A549 (cell line): ENCODE data around the gene CKLF. TPM values are rescaled to one million over a fixed set of nuclear protein-coding genes. Genes with fewer than 3 reads are reported as not detected.
A peak's percentile ranks its signal among the peaks of the same experiment; 100 is the strongest.

ENCODE experiments used
- ATAC-seq, 2 experiments: fragments of 200-7000 bp in 1 of 2; fragments of >200 bp in 1 of 2; cut with Nextera tagmentation in 1 of 2; cut with Tn5 transposase in 1 of 2; 3 replicates each; pipeline versions ENCODE4 v1.8.0 to v1.9.1; 2018 to 2020; ENCODE audit warnings: mild to moderate bottlenecking in 1 of 2, moderate library complexity in 1 of 2
- CTCF ChIA-PET: fragments of 300-600 bp; sonication (Branson Sonifier 250); formaldehyde crosslinking; extraction: SDS; loops from one replicate; lab custom pipeline; 2021; ENCODE audit warnings: antibody characterized with exemption, inconsistent platforms; lab: Yijun Ruan, JAX
- POLR2A ChIA-PET: fragments of 350-600 bp; formaldehyde crosslinking; extraction: SDS; loops from one replicate; lab custom pipeline; 2021; ENCODE audit warnings: antibody characterized with exemption, inconsistent platforms; lab: Yijun Ruan, JAX
- DNase-seq, 2 experiments: peaks; one replicate each; pipeline versions ENCODE4 v3.0.0 to v3.0.0-alpha.2; 2011 to 2016; ENCODE audit warnings: low read depth in 1 of 2, low spot score in 1 of 2
- FAIRE-seq: peaks from 2 replicates; lab custom pipeline; 2011; peaks lifted over from hg19 to GRCh38; lab: Jason Lieb, UNC
- H3K27ac ChIP-seq, 2 experiments: fragments of >200 bp; sonication (Bioruptor Twin); formaldehyde crosslinking; 3 replicates each; pipeline ENCODE4 v1.5.1; 2016 to 2017
- H3K4me1 ChIP-seq: fragments of >200 bp; sonication (Bioruptor Twin); formaldehyde crosslinking; 3 replicates; pipeline ENCODE4 v1.6.1; 2016
- H3K4me2 ChIP-seq: fragments of >200 bp; sonication (Bioruptor Twin); formaldehyde crosslinking; 3 replicates; pipeline ENCODE4 v1.6.1; 2016
- H3K4me3 ChIP-seq: fragments of >200 bp; sonication (Bioruptor Twin); formaldehyde crosslinking; 3 replicates; pipeline ENCODE4 v1.5.1; 2016
- H3K9me3 ChIP-seq: fragments of >200 bp; sonication (Bioruptor Twin); formaldehyde crosslinking; 3 replicates; pipeline ENCODE4 v1.6.1; 2016
- BHLHE40 ChIP-seq: IDR thresholded peaks from 2 replicates; pipeline ENCODE4 v1.6.1; 2012; ENCODE audit warnings: low read depth, low read length, inconsistent platforms
- CHD4 ChIP-seq: fragments of 200-600 bp; sonication (generic); IDR thresholded peaks from 2 replicates; pipeline ENCODE4 v1.6.1; 2016; ENCODE audit warnings: antibody characterized with exemption, mild to moderate bottlenecking, borderline replicate concordance
- FOSL2 ChIP-seq, 2 experiments: fragments of 450-650 bp in 1 of 2; fragments of >200 bp in 1 of 2; sonication (Bioruptor Twin) in 1 of 2; formaldehyde crosslinking; IDR thresholded peaks; 2 replicates each; pipeline versions ENCODE4 v1.5.0 to v1.6.1; 2016 to 2020; ENCODE audit warnings: mild to moderate bottlenecking in 1 of 2, moderate library complexity in 1 of 2
- HOXB13 ChIP-seq: fragments of 250-450 bp; sonication (Bioruptor Pico); IDR thresholded peaks from 2 replicates; pipeline ENCODE4 v1.5.0; 2020; ENCODE audit warnings: low read depth, mild to moderate bottlenecking, moderate library complexity
- HOXB5 ChIP-seq: fragments of 250-450 bp; sonication (Bioruptor Pico); IDR thresholded peaks from 2 replicates; pipeline ENCODE4 v1.5.0; 2020; ENCODE audit warnings: mild to moderate bottlenecking, moderate library complexity
- JUN ChIP-seq, 2 experiments: fragments of >200 bp; sonication (Bioruptor Twin); formaldehyde crosslinking; IDR thresholded peaks; 2 replicates in 1 of 2; 3 replicates in 1 of 2; pipeline ENCODE4 v1.6.1; 2016 to 2017
- JUNB ChIP-seq: fragments of >200 bp; sonication (Bioruptor Twin); formaldehyde crosslinking; IDR thresholded peaks from 2 replicates; pipeline ENCODE4 v1.6.1; 2016
- KDM1A ChIP-seq: fragments of 200-600 bp; sonication (generic); IDR thresholded peaks from 2 replicates; pipeline ENCODE4 v1.6.1; 2016; ENCODE audit warnings: low read depth, mild to moderate bottlenecking
- NFE2L2 ChIP-seq: fragments of 150-350 bp; conservative IDR thresholded peaks from 2 replicates; pipeline ENCODE4 v1.6.1; 2014; ENCODE audit warnings: low read length
- NPAS2 ChIP-seq: fragments of 250-450 bp; sonication (Bioruptor Pico); IDR thresholded peaks from 2 replicates; pipeline ENCODE4 v1.8.0; 2022; ENCODE audit warnings: mild to moderate bottlenecking, moderate library complexity, borderline replicate concordance
- NR3C1 ChIP-seq: fragments of >200 bp; sonication (Bioruptor Twin); formaldehyde crosslinking; IDR thresholded peaks from 3 replicates; pipeline ENCODE4 v1.6.1; 2017
- PHF8 ChIP-seq: fragments of 200-600 bp; sonication (generic); IDR thresholded peaks from 2 replicates; pipeline ENCODE4 v1.6.1; 2016; ENCODE audit warnings: low read depth, mild to moderate bottlenecking, antibody characterized with exemption, moderate library complexity, borderline replicate concordance
- RAD21 ChIP-seq, 2 experiments: fragments of >200 bp in 1 of 2; sonication (Bioruptor Twin) in 1 of 2; formaldehyde crosslinking in 1 of 2; IDR thresholded peaks in 1 of 2; conservative IDR thresholded peaks in 1 of 2; 2 replicates in 1 of 2; 3 replicates in 1 of 2; pipeline ENCODE4 v1.6.1; 2012 to 2018; ENCODE audit warnings: inconsistent platforms in 1 of 2
- SMC3 ChIP-seq: fragments of >200 bp; sonication (Bioruptor Twin); formaldehyde crosslinking; IDR thresholded peaks from 3 replicates; pipeline ENCODE4 v1.6.1; 2018; ENCODE audit warnings: inconsistent platforms
- TP53 ChIP-seq: fragments of 250-450 bp; sonication (Bioruptor Pico); IDR thresholded peaks from 2 replicates; pipeline ENCODE4 v1.5.0; 2021; ENCODE audit warnings: mild to moderate bottlenecking, moderate library complexity
- ZC3H11A ChIP-seq: fragments of 450-650 bp; IDR thresholded peaks from 2 replicates; pipeline ENCODE4 v1.6.1; 2014; ENCODE audit warnings: antibody characterized with exemption, mild to moderate bottlenecking
- ZNF302 ChIP-seq: fragments of 250-450 bp; sonication (Bioruptor Pico); IDR thresholded peaks from 2 replicates; pipeline ENCODE4 v1.9.0; 2021; ENCODE audit warnings: inconsistent platforms, mild to moderate bottlenecking, moderate library complexity
- ZSCAN20 ChIP-seq: fragments of 250-450 bp; sonication (Bioruptor Pico); IDR thresholded peaks from 2 replicates; pipeline ENCODE4 v1.8.0; 2022; ENCODE audit warnings: mild to moderate bottlenecking, moderate library complexity
- WGBS: methylation state at CpG from one replicate; pipeline ENCODE4 v1.1.6; 2017; ENCODE audit errors: missing lambda C conversion rate; 5-methylcytosine and 5-hydroxymethylcytosine counted together
- polyA plus RNA-seq, 4 experiments: library from polyadenylated mRNA; depleted of rRNA in 3 of 4; stranded (reverse); fragments of >200 nt; fragmentation: RNase III in 1 of 4; extraction: RNeasy Plus Mini Kit Qiagen cat#74134 plus additional on column Dnase treatment in 1 of 4; gene quantifications; 2 replicates in 3 of 4; 3 replicates in 1 of 4; pipeline ENCODE4 v1.2.3, GENCODE V29; 2011 to 2017
- TF ChIP-seq, protein P1 (sequence below): IDR thresholded peaks from 2 replicates; pipeline ENCODE4 v1.6.1; 2012
- TF ChIP-seq, protein P2 (sequence below): IDR thresholded peaks from 2 replicates; pipeline ENCODE4 v1.6.1; 2012
- TF ChIP-seq, protein P3 (sequence below): fragments of 250-450 bp; sonication (Bioruptor Pico); IDR thresholded peaks from 2 replicates; pipeline ENCODE4 v1.5.0; 2020; ENCODE audit warnings: low read depth, mild to moderate bottlenecking, moderate library complexity
- TF ChIP-seq, protein P4 (sequence below): fragments of 150-350 bp; IDR thresholded peaks from 2 replicates; pipeline ENCODE4 v1.6.1; 2014; ENCODE audit warnings: low read depth, mild to moderate bottlenecking, low read length
- TF ChIP-seq, protein P5 (sequence below): IDR thresholded peaks from 2 replicates; pipeline ENCODE4 v1.6.1; 2012; ENCODE audit warnings: low read depth, borderline replicate concordance
- TF ChIP-seq, protein P6 (sequence below): fragments of 450-650 bp; IDR thresholded peaks from 2 replicates; pipeline ENCODE4 v1.6.1; 2014; ENCODE audit warnings: antibody characterized with exemption
- TF ChIP-seq, protein P7 (sequence below): fragments of >200 bp; sonication (Bioruptor Twin); formaldehyde crosslinking; IDR thresholded peaks from 2 replicates; pipeline ENCODE4 v1.6.1; 2016

CKLF gene
- polyA plus RNA-seq, 2 of the 4 experiments (the other 2 are of a cell fraction): 85.1 to 87.0 TPM

DNA sequence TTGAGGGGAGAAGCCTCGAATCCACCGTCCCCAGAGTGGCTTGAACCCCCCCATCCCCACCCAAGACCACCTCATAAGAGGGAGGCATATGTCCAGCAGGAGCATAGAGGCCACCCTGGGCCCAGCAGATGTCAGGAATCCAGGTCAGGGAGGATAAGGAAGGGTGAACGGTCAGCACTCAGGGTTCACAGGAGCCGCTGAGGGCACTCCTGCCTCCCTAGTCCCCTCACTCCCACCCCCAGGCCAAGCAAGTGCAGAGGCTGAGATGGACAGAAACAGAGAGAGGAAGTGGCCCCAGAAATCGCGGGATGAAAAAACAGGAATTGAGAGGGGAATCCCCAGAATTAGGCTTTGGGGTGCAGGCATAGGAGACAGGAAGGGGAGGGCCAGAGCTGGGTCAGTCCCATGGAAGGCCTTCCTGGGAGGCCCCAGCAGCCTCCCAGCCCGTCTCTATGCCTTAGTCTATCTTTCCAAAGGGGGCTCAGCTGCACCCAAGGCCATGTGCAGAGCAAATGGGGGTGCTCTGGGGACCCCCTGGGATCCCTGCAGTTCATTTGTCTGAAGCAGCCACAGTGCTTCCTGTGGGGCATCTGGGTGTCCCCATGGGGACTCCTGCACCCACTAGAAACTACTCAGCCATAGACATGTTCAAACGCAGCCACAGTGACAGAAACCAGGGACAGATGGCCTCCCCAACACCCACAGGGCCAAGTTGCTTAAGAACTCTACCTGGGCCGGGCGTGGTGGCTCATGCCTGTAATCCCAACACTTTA lies 53.8 kb downstream of the CKLF start:
- ChIA-PET CTCF (interaction anchor here (0.5 to 6.4 kb wide), 10 partner anchors 9 to 267 kb away, joined by 3 to 60 read pairs (median 26); partner anchors contain the start of gene CMTM1), POLR2A (no interaction called here)
- H3K4me1 ChIP-seq: peaks cover 32% of the 10 kb centered on the region
- H3K27ac ChIP-seq: peak overlapping the region; percentile 99
- 65% methylated on average over 10 of the region's 10 CpGs for WGBS
- H3K4me2 ChIP-seq: peak overlapping the region; percentile 80
- peak overlapping the region; percentile 86 for H3K4me3 ChIP-seq
- no peak for TF ChIP-seq NPAS2 (CRISPR knock-in tag)
- no peak for TF ChIP-seq KDM1A
- TF ChIP-seq TP53 (CRISPR knock-in tag): no peak
- TF ChIP-seq ZNF302 (CRISPR knock-in tag): no peak
- TF ChIP-seq, protein P1, sequence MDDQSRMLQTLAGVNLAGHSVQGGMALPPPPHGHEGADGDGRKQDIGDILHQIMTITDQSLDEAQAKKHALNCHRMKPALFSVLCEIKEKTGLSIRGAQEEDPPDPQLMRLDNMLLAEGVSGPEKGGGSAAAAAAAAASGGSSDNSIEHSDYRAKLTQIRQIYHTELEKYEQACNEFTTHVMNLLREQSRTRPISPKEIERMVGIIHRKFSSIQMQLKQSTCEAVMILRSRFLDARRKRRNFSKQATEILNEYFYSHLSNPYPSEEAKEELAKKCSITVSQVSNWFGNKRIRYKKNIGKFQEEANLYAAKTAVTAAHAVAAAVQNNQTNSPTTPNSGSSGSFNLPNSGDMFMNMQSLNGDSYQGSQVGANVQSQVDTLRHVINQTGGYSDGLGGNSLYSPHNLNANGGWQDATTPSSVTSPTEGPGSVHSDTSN: no peak
- TF ChIP-seq, protein P2, sequence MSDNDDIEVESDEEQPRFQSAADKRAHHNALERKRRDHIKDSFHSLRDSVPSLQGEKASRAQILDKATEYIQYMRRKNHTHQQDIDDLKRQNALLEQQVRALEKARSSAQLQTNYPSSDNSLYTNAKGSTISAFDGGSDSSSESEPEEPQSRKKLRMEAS: no peak
- TF ChIP-seq, protein P3, sequence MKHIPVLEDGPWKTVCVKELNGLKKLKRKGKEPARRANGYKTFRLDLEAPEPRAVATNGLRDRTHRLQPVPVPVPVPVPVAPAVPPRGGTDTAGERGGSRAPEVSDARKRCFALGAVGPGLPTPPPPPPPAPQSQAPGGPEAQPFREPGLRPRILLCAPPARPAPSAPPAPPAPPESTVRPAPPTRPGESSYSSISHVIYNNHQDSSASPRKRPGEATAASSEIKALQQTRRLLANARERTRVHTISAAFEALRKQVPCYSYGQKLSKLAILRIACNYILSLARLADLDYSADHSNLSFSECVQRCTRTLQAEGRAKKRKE (CRISPR knock-in tag): no peak
- no peak for TF ChIP-seq NFE2L2
- no peak for TF ChIP-seq NR3C1
- no peak for TF ChIP-seq BHLHE40
- TF ChIP-seq ZC3H11A: no peak
- no peak for TF ChIP-seq CHD4
- no peak for TF ChIP-seq JUN (IDR thresholded peaks at IDR 0.05)
- no peak for TF ChIP-seq HOXB5 (CRISPR knock-in tag)
- TF ChIP-seq HOXB13 (CRISPR knock-in tag): no peak
- no peak for DNase-seq
- no peaks in the 10 kb centered on the region for H3K9me3 ChIP-seq
- ATAC-seq: no peak
- FAIRE-seq: no peak

DNA sequence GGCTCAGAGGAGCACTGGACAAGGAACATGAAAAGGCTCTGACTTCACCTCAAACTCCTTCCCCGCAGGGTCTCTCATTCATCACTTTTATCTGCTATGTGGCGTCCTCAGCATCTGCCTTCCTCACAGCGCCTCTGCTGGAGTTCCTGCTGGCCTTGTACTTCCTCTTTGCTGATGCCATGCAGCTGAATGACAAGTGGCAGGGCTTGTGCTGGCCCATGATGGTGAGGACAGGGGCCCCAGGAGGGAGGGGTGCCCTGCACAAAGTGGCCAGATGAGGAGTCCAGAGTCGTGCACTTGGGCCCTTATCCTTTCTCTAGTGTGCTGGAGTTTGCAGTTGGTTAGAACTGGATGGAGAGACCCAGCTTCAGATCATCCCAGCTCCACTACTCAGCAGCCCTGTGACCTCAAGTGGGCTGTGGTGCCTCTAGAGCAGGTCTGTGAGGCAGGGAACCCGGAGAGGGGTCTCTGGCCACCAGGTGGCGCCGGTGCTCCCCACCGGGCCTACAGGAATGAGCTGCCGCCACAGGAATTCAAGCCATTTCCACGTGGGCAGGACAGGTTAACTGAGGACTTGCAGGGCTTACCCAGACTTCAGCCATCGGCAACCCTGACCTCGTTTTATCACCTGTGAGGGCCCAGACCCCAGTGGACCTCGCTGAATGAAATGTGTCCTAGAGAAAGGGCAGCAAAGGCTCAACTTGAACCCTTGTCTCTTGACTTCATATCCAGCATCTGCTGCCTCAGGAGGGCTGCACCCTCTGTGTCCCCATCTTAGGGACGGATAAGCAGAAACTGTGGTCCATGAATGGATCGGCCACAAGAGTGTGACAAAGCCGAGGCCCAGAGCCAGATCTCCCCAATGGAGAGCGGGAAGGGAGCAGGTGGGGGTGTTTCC lies 56.1 kb downstream of the CKLF start:
- no peaks in the 10 kb centered on the region for H3K9me3 ChIP-seq
- ChIA-PET POLR2A (interaction anchor here (0.6 to 1.2 kb wide), 2 partner anchors 61 to 259 kb away, joined by 3 to 5 read pairs; no protein-coding TSS in a partner anchor), CTCF (interaction anchor here (0.6 to 6.4 kb wide), 58 partner anchors 9 to 271 kb away, joined by 3 to 60 read pairs (median 5); partner anchors contain the start of genes CA7, CKLF, CMTM1 and CMTM4)
- no peak for FAIRE-seq
- peak overlapping the region; percentile 10; the same call in 2 of the 3 replicates for H3K4me2 ChIP-seq
- peak; percentile 85 to 94 for DNase-seq
- peak overlapping the region; percentile 19 to 86; a peak in 3 of 6 replicates for H3K27ac ChIP-seq
- ATAC-seq: peak; percentile 56 to 76
- H3K4me1 ChIP-seq: peaks cover 28% of the 10 kb centered on the region
- no peak overlapping the region for H3K4me3 ChIP-seq
- 33% methylated on average over 15 of the region's 17 CpGs for WGBS
- TF ChIP-seq PHF8 (no peak), NFE2L2 (no peak), ZC3H11A (no peak), ZSCAN20 (CRISPR knock-in tag) (0 out of 2 replicates have a peak, but pooled peaks have one; percentile 21), RAD21 (conservative IDR thresholded peaks at IDR 0.05 in 1 of 2, IDR thresholded peaks at IDR 0.05 in 1 of 2) (peak; percentile 67 to 70), HOXB13 (CRISPR knock-in tag) (0 out of 2 replicates have a peak, but pooled peaks have one; percentile 44), ZNF302 (CRISPR knock-in tag) (no peak), FOSL2 (IDR thresholded peaks at IDR 0.05) (no peak), FOSL2 (CRISPR knock-in tag; IDR thresholded peaks at IDR 0.05) (peak; percentile 1; the same call in 1 of the 2 replicates), KDM1A (no peak), TP53 (CRISPR knock-in tag) (peak; percentile 48; the same call in 1 of the 2 replicates), SMC3 (peak; percentile 82), JUNB (no peak)
- TF ChIP-seq, protein P2: peak; percentile 95
- TF ChIP-seq, protein P4, sequence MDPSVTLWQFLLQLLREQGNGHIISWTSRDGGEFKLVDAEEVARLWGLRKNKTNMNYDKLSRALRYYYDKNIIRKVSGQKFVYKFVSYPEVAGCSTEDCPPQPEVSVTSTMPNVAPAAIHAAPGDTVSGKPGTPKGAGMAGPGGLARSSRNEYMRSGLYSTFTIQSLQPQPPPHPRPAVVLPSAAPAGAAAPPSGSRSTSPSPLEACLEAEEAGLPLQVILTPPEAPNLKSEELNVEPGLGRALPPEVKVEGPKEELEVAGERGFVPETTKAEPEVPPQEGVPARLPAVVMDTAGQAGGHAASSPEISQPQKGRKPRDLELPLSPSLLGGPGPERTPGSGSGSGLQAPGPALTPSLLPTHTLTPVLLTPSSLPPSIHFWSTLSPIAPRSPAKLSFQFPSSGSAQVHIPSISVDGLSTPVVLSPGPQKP: no peak
- TF ChIP-seq, protein P5, sequence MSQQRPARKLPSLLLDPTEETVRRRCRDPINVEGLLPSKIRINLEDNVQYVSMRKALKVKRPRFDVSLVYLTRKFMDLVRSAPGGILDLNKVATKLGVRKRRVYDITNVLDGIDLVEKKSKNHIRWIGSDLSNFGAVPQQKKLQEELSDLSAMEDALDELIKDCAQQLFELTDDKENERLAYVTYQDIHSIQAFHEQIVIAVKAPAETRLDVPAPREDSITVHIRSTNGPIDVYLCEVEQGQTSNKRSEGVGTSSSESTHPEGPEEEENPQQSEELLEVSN: peak; percentile 66
- TF ChIP-seq, protein P6, sequence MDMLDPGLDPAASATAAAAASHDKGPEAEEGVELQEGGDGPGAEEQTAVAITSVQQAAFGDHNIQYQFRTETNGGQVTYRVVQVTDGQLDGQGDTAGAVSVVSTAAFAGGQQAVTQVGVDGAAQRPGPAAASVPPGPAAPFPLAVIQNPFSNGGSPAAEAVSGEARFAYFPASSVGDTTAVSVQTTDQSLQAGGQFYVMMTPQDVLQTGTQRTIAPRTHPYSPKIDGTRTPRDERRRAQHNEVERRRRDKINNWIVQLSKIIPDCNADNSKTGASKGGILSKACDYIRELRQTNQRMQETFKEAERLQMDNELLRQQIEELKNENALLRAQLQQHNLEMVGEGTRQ: peak; percentile 11; the same call in 1 of the 2 replicates
- TF ChIP-seq, protein P7, sequence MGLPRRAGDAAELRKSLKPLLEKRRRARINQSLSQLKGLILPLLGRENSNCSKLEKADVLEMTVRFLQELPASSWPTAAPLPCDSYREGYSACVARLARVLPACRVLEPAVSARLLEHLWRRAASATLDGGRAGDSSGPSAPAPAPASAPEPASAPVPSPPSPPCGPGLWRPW: no peak
